HEK293T (cell line): ENCODE results near the gene ENAH.

ENCODE experiments used
- CTCF ChIA-PET: fragments of 350-600 bp; formaldehyde crosslinking; extraction: SDS; loops from one replicate; lab custom pipeline; 2021; ENCODE audit warnings: antibody characterized with exemption, inconsistent platforms; lab: Yijun Ruan, JAX
- POLR2A ChIA-PET: fragments of 350-600 bp; formaldehyde crosslinking; extraction: SDS; loops from one replicate; lab custom pipeline; 2020; ENCODE audit warnings: antibody characterized with exemption, inconsistent platforms; lab: Yijun Ruan, JAX
- DNase-seq: peaks from one replicate; pipeline ENCODE4 v3.0.0; 2012; ENCODE audit warnings: mixed read lengths; ENCODE audit errors: extremely low spot score
- ARNT ChIP-seq: fragments of 450-650 bp; IDR thresholded peaks from 2 replicates; pipeline ENCODE4 v1.6.1; 2017; ENCODE audit warnings: mild to moderate bottlenecking
- BHLHE40 ChIP-seq: fragments of 450-650 bp; IDR thresholded peaks from 2 replicates; pipeline ENCODE4 v1.6.1; 2016; ENCODE audit warnings: mild to moderate bottlenecking, moderate library complexity, borderline replicate concordance
- CTBP1 ChIP-seq: fragments of 450-650 bp; IDR thresholded peaks from 2 replicates; pipeline ENCODE4 v1.6.1; 2016; ENCODE audit warnings: borderline replicate concordance
- ELF4 ChIP-seq: fragments of 450-650 bp; IDR thresholded peaks from 2 replicates; pipeline ENCODE4 v1.6.1; 2017; ENCODE audit warnings: antibody characterized with exemption
- FOXA1 ChIP-seq: fragments of 450-650 bp; IDR thresholded peaks from 2 replicates; pipeline ENCODE4 v1.6.1; 2016; ENCODE audit warnings: mild to moderate bottlenecking
- FOXK2 ChIP-seq: fragments of 450-650 bp; IDR thresholded peaks from 2 replicates; pipeline ENCODE4 v1.6.1; 2016; ENCODE audit warnings: mild to moderate bottlenecking
- FOXM1 ChIP-seq: fragments of 450-650 bp; IDR thresholded peaks from 2 replicates; pipeline ENCODE4 v1.6.1; 2017; ENCODE audit warnings: mild to moderate bottlenecking, borderline replicate concordance
- HDGF ChIP-seq: fragments of 450-650 bp; IDR thresholded peaks from 2 replicates; pipeline ENCODE4 v1.6.1; 2017; ENCODE audit warnings: antibody characterized with exemption, borderline replicate concordance
- L3MBTL2 ChIP-seq: fragments of 450-650 bp; conservative IDR thresholded peaks from 2 replicates; pipeline ENCODE4 v1.6.1; 2016; ENCODE audit warnings: mild to moderate bottlenecking
- LEF1 ChIP-seq: fragments of 450-650 bp; IDR thresholded peaks from 2 replicates; pipeline ENCODE4 v1.6.1; 2017; ENCODE audit warnings: mild to moderate bottlenecking, borderline replicate concordance
- NFRKB ChIP-seq: fragments of 450-650 bp; IDR thresholded peaks from 2 replicates; pipeline ENCODE4 v1.6.1; 2016; ENCODE audit warnings: mild to moderate bottlenecking, moderate library complexity
- SP1 ChIP-seq: fragments of 450-650 bp; IDR thresholded peaks from 2 replicates; pipeline ENCODE4 v1.6.1; 2017
- SUZ12 ChIP-seq: fragments of 450-650 bp; IDR thresholded peaks from 2 replicates; pipeline ENCODE4 v1.6.1; 2016; ENCODE audit warnings: mild to moderate bottlenecking
- TARDBP ChIP-seq: fragments of 450-650 bp; IDR thresholded peaks from 2 replicates; pipeline ENCODE4 v1.6.1; 2016
- ZNF384 ChIP-seq: fragments of 450-650 bp; IDR thresholded peaks from 2 replicates; pipeline ENCODE4 v1.6.1; 2016
- TF ChIP-seq, protein P1 (sequence below): fragments of 450-650 bp; IDR thresholded peaks from 2 replicates; pipeline ENCODE4 v1.6.1; 2016

ENAH gene

DNA sequence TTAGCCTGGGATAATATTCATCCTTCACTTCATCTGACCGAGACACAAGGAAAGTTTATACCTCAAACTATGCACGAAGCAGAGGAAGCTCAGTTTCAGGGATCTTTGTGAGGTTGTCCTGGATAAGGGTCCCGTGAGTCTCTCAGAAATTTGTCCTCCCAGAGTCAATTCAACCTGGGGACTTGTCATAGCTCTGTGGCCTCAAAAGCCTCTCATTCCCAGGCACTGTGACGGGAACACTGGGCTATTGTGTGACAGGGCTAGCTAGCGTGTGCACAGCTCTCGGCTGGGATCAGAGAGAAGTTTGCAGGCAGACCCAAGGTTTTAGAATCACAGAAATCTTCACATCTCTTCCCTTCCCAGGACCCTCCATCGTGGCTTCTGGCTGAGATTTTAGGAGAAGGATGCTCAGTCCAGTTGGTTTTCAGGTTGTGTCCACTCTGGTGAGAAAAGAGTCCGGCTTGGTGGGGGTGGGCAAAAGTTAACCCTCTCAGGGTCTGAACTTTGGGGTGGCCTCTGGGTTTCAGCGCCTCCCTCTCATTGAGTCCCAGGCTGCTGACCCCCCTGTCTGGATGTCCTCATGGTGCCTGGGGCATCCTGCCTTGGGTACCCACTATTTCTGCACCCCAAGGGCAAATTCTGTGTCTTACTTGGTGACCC is 204.6 kb downstream of the ENAH start:
- DNase-seq = no peak
- TF ChIP-seq SP1 = no peak
- ChIA-PET CTCF (interaction anchor here (0.6 kb wide), 2 partner anchors 26 to 944 kb away, joined by 4 read pairs; no protein-coding TSS in a partner anchor), POLR2A (interaction anchor here (0.9 to 1.6 kb wide), 2 partner anchors 20 to 23 kb away, joined by 3 to 5 read pairs; no protein-coding TSS in a partner anchor)

DNA sequence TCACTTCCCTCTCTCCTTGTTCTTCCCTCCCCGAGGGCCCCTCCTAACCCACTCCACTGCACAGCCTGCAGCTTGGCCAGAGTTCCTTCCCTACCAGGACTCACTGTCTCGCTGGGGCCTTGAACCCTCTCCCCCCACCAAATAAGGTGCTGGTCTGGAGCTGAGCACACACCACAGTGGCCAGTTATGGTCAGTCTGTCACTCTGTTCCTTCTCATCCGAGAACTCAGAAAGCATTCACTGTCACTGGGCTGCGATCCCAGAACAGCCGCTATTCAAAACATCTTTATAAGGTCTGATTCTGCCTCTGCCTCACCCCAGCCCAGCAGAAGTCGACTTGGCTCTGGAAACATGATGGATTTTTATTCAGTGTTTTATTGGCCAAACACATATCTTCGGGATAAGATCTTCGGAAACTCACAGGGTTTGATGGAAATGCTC is 205.3 kb downstream of the ENAH start:
- DNase-seq = no peak
- ChIA-PET POLR2A (interaction anchor here (0.9 to 1.6 kb wide), 2 partner anchors 19 to 23 kb away, joined by 3 to 5 read pairs; no protein-coding TSS in a partner anchor), CTCF (interaction anchor here (0.7 kb wide), 1 partner anchor 328 kb away, joined by 3 read pairs; no protein-coding TSS in a partner anchor)
- TF ChIP-seq ZNF384 = no peak
- TF ChIP-seq, protein P1, sequence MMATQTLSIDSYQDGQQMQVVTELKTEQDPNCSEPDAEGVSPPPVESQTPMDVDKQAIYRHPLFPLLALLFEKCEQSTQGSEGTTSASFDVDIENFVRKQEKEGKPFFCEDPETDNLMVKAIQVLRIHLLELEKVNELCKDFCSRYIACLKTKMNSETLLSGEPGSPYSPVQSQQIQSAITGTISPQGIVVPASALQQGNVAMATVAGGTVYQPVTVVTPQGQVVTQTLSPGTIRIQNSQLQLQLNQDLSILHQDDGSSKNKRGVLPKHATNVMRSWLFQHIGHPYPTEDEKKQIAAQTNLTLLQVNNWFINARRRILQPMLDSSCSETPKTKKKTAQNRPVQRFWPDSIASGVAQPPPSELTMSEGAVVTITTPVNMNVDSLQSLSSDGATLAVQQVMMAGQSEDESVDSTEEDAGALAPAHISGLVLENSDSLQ = no peak
- no peak for TF ChIP-seq BHLHE40
- TF ChIP-seq SP1 = no peak
- TF ChIP-seq L3MBTL2 = no peak
- TF ChIP-seq FOXM1 = no peak
- TF ChIP-seq SUZ12 = no peak
- TF ChIP-seq HDGF = no peak
- no peak for TF ChIP-seq NFRKB
- no peak for TF ChIP-seq FOXK2
- TF ChIP-seq LEF1 = no peak
- no peak for TF ChIP-seq ELF4
- TF ChIP-seq ARNT = no peak
- no peak for TF ChIP-seq TARDBP
- no peak for TF ChIP-seq FOXA1
- TF ChIP-seq CTBP1 = no peak

DNA sequence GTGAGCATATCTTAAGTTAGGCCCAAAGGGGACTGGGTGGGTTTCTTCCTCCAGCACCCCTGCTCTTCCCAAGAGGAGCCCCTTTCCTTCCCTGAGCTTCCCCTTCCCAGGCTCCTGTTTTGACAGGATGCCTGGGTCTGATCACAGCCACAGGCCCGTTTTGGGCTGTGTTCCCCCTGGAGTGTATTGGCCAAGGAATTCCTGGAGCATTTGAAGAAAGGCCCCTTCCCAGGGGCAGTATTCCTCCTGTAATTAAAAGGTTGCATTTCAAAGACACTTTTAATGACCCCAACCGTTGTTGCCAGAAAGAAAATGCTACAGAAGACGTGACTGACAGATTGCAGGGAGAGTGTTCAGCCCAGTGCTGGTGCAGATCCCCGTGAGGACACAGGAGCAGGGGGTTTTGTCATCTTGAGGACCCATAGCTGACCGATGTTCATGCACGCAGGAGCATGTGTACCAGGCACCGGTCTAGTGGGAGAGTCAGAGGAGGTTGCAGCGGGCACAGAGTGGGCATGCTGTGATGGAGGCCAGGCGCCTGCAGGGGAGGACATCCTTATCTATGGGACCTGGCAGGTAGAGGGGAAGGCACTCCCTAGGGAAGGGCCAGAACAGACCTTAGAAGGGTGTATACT is 205.8 kb downstream of the ENAH start:
- no peak for TF ChIP-seq BHLHE40
- no peak for TF ChIP-seq ARNT
- no peak for TF ChIP-seq SUZ12
- no peak for TF ChIP-seq FOXM1
- no peak for TF ChIP-seq FOXK2
- no peak for TF ChIP-seq LEF1
- TF ChIP-seq ELF4 = no peak
- TF ChIP-seq SP1 = no peak
- no peak for TF ChIP-seq HDGF
- TF ChIP-seq NFRKB = no peak
- TF ChIP-seq ZNF384 = no peak
- no peak for TF ChIP-seq TARDBP
- TF ChIP-seq L3MBTL2 = no peak
- no peak for TF ChIP-seq CTBP1
- POLR2A ChIA-PET = interaction anchor here (0.9 to 1.6 kb wide), 2 partner anchors 18 to 22 kb away, joined by 3 to 5 read pairs; no protein-coding TSS in a partner anchor
- DNase-seq = no peak
- CTCF ChIA-PET = interaction anchor here (0.7 kb wide), 1 partner anchor 329 kb away, joined by 3 read pairs; no protein-coding TSS in a partner anchor

DNA sequence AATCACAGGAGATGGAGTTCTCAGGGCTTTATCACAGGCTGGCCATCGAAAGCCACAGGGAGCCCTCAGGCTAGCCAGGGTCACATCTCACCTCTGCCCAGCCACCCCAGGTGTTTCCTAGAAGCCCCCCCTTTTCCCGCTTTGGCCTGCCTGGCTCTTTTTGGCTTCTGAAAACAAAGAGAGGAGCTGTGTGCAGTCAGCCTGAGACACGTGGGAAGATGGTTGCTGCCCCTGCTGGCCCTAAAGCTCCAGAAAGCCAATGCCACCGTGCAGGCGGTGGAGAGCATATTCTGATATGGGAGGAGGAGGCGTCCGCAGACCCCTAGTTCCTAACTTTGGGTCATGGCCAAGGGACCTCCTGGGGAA is 206.3 kb downstream of the ENAH start:
- DNase-seq = no peak
- TF ChIP-seq FOXK2 (no peak), BHLHE40 (no peak), TARDBP (no peak), FOXM1 (no peak), CTBP1 (no peak), ARNT (no peak), HDGF (no peak)
- POLR2A ChIA-PET = interaction anchor here (0.6 to 1.6 kb wide), 2 partner anchors 21 to 84 kb away, joined by 4 to 5 read pairs; no protein-coding TSS in a partner anchor
- CTCF ChIA-PET = no interaction called here

DNA sequence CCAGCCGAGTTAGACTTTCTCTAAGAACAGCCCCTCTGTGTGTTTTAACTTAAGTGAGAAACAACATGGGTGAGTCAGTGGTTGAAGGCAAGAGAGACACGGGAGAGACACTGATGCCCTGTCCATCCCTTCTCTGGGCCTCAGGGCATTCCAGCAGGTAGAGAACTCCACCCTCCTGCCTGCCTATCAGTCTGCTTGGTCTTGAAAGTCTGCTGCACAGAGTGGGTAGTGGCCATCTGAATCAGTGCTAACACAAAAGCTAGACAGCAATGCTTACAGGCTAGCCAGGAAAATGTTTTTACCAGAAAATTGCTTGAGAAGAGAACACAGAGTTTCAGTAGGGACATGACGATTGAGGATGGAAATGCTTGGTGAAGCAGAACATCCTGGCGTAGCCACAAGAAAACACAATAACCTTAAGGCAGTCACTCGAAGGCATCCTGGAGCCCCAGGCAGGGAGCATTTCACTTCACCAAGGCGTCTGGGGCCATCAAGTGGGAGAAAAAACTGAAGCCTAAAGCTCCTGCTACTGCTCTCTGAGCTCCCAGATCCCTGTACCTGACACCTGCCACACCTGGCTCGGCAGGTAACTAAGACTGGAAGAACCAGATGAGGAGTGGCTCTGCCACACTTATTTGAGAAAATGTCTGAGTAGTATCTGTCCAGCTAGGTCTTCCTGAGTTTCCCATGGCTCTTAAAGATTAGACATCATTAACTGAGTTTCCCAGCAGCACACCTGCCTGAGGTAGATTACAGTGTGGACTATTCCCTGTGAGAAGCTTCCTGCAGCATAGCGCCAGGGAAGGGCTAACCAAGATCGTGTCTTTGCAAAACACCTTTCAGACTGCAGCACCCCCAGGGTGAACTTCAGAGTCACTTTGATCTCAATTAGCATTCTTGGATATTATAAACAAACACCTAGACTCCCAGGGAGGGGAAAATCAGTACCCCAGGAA is 207.0 kb downstream of the ENAH start:
- CTCF ChIA-PET = interaction anchor here (0.6 to 1.4 kb wide), 3 partner anchors 29 to 623 kb away, joined by 3 to 10 read pairs (median 4); no protein-coding TSS in a partner anchor
- POLR2A ChIA-PET = interaction anchor here (0.6 kb wide), 1 partner anchor 84 kb away, joined by 4 read pairs; no protein-coding TSS in a partner anchor
- DNase-seq = no peak
- TF ChIP-seq TARDBP (no peak), ZNF384 (no peak)

DNA sequence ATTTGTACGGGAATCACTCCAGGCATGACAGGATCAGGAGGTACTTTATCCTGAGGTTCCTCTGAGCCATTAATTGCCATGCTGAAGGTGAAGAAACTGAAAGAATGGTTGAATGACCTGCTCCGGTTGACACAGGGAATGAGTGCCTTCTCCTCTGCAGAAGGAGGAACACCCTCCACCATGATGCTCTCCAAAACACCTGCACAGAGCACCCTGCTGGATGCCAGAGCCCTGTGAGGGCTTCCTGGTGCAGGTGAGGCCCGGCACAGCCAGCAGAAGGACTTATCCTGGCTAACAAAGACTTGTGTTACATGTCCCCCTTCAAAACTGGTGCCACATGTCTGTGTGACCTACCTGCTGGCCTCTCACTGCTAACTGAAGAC is 210.8 kb downstream of the ENAH start:
- CTCF ChIA-PET = interaction anchor here (0.6 to 1.5 kb wide), 2 partner anchors 16 to 18 kb away, joined by 3 to 6 read pairs; no protein-coding TSS in a partner anchor
- no peak for DNase-seq
- POLR2A ChIA-PET = no interaction called here
- TF ChIP-seq SP1 (no peak), CTBP1 (no peak), TARDBP (no peak), NFRKB (no peak), FOXA1 (no peak), HDGF (no peak), SUZ12 (no peak), L3MBTL2 (no peak), ARNT (no peak), LEF1 (no peak), FOXM1 (no peak), FOXK2 (no peak), BHLHE40 (no peak), ELF4 (no peak)
- TF ChIP-seq, protein P1 = no peak
